Urinary bladder (tissue), 4 donors: ENCODE measurements around the gene FOXK2. TPM values are rescaled to one million over a fixed set of nuclear protein-coding genes. Genes with fewer than 3 reads are reported as not detected.
"Not testable (repeated sequence)": the region's sequence is repeated elsewhere in the genome, so short reads cannot be mapped to it uniquely, and the experiment has no call there.

ENCODE experiments used
- DNase-seq: peaks from one replicate; pipeline ENCODE4 v3.0.0-alpha.2; 2015; ENCODE audit errors: extremely low spot score
- H3K27ac ChIP-seq: one replicate; pipeline ENCODE4 v1.5.1; 2013; ENCODE audit warnings: low read depth, mild to moderate bottlenecking, moderate library complexity
- H3K36me3 ChIP-seq: one replicate; pipeline ENCODE4 v1.6.1; 2013; ENCODE audit warnings: mild to moderate bottlenecking, moderate library complexity; ENCODE audit not compliant: insufficient read depth
- H3K4me1 ChIP-seq: one replicate; pipeline ENCODE4 v1.6.1; 2013; ENCODE audit warnings: mild to moderate bottlenecking, moderate library complexity; ENCODE audit not compliant: insufficient read depth
- H3K4me3 ChIP-seq: one replicate; pipeline ENCODE4 v1.5.1; 2013; ENCODE audit warnings: low read depth, low read length
- WGBS: extraction: QIAGEN DNeasy Blood & Tissue Kit; methylation state at CpG from one replicate; pipeline ENCODE4 v1.1.7; 2013; 5-methylcytosine and 5-hydroxymethylcytosine counted together
- polyA plus RNA-seq: library from polyadenylated mRNA; stranded (reverse); fragments of 200-250 nt; gene quantifications from one replicate; pipeline ENCODE4 v1.2.3, GENCODE V29; 2013
- total RNA-seq: library from RNA; depleted of rRNA; stranded (reverse); fragments of >200 nt; gene quantifications from one replicate; pipeline ENCODE4 v1.2.3, GENCODE V29; 2014
- donor health status: healthy with polysubstance abuse.
- donor health status: healthy.

FOXK2 gene
- total and polyA plus RNA-seq, 2 donors = 19.9 to 24.0 TPM

DNA sequence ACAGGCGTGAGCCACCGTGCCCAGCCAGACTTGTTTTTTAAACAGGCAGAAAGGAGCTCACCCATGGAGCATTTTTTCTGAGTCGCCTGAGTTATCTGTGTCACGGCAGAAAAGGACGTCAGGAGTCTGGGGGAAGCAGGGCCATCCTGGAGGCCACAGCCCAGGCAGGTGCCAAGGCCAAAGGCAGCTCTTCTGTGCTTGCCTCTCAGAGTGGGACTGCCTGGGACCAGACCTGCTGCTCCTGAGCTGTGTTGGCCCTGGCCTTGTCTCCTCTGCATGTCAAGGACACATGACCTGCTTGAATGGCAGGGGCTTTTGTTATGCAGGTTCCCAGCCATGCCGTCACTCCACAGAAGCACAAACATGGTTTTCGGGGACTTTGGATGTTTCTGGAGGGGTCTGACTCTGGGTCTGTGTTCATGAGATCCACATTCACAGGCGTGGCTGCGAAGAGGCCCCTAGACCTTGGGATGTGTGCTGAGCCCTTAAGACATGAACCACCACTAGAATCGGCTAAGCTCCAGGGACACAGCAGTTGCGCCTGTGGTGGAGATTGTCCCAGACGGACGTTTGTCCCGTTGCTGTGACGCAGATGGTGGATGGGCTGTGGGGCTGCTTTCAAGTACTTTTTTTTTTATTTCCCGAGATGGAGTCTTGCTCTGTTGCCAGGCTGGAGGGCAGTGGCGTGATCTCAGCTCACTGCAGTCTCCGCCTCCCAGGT is 33.8 kb downstream of the FOXK2 start:
- 83% methylated on average over 18 of the region's 18 CpGs for WGBS
- Histone ChIP-seq H3K27ac (no peak overlapping the region), H3K4me3 (no peak overlapping the region), H3K36me3 (no peaks in the 10 kb centered on the region), H3K4me1 (no peaks in the 10 kb centered on the region)
- no peak for DNase-seq

DNA sequence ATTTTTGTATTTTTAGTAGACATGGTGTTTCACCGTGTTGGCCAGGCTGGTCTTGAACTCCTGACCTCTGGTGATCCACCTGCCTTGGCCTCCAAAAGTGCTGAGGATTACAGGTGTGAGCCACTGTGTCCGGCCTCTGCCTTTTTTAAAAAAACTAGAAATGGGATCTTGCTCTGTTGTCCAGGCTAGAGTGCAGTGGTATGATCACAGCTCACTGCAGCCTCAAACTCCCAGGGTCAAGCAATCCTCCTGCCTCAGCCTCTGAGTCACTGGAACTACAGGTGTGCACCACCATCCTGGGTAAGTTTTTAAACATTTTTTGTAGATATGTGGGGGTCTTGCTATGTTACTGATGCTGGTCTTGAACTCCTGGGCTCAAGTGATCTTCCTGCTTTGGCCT is 38.0 kb downstream of the FOXK2 start:
- DNase-seq, H3K4me3 ChIP-seq, H3K27ac ChIP-seq, H3K4me1 ChIP-seq, H3K36me3 ChIP-seq: not testable (repeated sequence)
- 91% methylated on average over 2 of the region's 2 CpGs for WGBS

DNA sequence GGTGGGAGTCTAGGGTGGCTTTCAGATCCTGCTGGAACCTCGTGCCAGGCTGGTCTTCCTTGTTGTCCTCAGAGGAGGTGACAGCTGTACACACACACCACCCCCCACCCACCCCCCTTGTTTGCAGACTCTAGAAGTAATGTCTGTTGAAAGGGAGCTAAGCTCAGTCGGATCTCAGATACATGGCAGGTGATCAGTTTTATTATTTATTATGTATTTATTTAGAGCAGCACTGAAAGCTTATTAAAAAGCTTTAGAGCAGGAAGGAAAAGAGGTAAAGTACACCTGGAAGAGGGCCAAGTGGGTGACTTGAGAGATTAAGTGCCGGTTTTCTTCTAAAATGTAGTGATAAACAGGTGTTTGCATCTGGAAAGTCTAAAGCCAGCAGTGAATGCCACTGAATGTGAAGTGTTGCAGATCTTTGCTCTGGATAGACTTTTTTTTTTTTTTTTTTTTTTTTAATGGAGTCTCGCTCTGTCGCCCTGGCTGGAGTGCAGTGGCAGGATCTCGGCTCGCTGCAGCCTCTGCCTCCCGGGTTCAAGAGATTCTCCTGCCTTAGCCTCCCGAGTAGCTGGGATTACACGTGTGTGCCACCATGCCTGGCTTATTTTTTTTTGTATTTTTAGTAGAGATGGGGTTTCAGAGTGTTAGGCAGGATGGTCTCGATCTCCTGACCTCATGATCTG is 40.2 kb downstream of the FOXK2 start:
- Histone ChIP-seq H3K36me3 (no peaks in the 10 kb centered on the region), H3K4me1 (no peaks in the 10 kb centered on the region), H3K27ac (no peak overlapping the region), H3K4me3 (no peak overlapping the region)
- WGBS = 60% methylated on average over 11 of the region's 11 CpGs
- DNase-seq = no peak

DNA sequence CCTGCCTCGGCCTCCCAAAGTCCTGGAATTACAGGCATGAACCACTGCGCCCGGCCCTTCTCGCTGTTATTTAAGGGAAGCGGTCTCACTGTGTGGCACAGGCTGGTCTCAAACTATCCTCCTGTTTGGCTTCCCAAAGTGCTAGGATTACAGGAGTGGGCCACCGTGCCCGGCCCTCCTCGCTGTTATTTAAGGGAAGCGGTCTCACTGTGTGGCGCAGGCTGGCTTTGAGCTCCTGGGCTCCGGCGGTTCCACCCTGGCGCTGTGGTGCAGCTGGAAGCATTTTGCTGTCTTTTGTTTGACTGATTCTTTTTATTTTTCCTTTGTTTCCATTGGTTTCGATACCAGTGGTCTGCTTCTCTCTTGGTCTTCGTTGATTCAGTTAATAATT is 40.7 kb downstream of the FOXK2 start:
- no peak overlapping the region for H3K27ac ChIP-seq
- DNase-seq = no peak
- no peaks in the 10 kb centered on the region for H3K36me3 ChIP-seq
- H3K4me1 ChIP-seq = no peaks in the 10 kb centered on the region
- WGBS = 92% methylated on average over 15 of the region's 15 CpGs
- H3K4me3 ChIP-seq = no peak overlapping the region

DNA sequence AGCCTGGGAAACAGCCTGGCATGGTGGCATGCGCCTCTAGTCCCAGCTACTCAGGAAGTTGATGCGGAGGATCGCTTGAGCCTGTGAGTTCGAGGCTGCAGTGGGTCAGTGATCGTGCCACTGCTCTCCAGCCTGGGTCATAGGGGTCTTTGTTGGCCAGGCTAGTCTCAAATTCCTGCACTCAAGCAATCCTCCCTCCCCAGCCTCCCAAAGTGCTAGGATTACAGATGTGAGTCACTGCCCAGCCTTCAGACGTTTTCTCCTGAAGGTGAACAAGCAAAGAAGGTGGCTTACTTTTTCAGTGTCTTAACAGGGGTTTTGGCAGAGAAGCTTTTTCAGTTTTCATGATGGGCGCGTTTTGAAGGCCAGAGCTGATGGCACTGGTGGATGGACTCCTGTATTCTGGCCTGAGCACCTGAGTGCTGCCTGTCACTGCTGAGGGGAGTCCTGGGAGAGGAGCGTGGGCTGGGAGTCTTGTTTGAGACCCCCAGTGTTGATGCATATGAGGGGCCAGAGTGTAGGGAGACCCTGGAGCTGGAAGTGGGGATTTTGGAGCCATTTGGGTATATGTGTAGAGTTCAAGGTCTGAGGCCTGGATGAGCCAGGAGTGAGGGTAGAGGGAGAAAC is 41.4 kb downstream of the FOXK2 start:
- Histone ChIP-seq H3K4me3 (no peak overlapping the region), H3K36me3 (no peaks in the 10 kb centered on the region), H3K27ac (no peak overlapping the region), H3K4me1 (no peaks in the 10 kb centered on the region)
- no peak for DNase-seq
- WGBS = 90% methylated on average over 9 of the region's 9 CpGs

DNA sequence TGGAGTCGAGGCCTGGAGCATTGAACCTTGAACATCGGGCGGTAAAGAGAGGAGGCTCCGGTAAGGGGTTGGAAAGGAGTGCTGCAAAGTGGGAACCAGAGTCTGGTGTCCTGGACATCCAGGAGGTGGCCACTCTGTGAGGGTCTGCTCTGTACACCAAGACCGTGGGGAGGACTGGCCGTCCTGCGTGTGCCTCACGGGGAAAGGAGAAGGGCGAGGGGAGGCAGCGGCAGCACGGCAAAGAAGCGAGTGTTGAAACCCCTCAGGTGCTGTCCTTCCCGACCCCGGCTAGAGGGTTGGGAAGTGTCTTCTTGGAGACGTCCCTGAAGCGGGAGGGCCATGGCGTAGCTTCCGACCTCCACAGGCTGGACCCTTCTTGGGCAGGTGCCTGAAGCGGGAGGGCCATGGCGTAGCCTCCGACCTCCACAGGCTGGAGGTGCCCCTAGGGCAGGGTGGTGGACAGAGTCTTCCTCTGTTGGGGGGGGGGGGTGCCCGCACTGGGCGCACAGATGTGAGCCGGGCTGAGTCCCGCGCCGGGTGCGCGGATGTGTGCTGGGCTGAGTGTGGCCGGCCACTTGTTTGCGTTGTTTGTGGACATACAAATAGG is 42.0 kb downstream of the FOXK2 start:
- WGBS = 93% methylated on average over 31 of the region's 31 CpGs
- H3K27ac ChIP-seq = no peak overlapping the region
- no peaks in the 10 kb centered on the region for H3K36me3 ChIP-seq
- no peak for DNase-seq
- no peaks in the 10 kb centered on the region for H3K4me1 ChIP-seq
- H3K4me3 ChIP-seq = no peak overlapping the region

DNA sequence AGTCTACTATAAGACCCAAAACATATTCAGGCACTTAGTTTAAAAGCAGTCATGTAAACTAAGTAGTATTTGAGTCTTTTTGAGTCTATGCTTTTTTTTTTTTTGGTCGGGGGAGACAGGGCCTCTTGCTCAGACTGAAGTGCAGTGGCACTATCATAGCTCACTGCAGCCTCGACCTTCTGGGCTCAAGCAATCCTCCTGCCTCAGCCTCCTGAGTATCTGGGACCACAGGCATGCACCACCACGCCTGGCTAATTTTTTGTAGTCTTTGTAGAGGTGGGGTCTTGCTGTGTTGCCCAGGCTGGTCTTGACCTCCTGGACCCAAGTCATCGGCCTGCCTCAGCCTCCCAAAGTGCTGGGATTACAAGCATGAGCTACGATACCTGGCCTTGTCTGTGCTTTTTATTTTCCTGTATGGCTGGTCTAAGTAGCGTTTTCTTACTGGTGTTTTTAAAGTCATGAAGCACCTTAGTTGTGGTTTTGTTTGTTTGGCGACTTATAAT is 43.2 kb downstream of the FOXK2 start:
- 90% methylated on average over 7 of the region's 7 CpGs for WGBS
- not testable (repeated sequence) for DNase-seq, H3K4me3 ChIP-seq, H3K27ac ChIP-seq, H3K36me3 ChIP-seq, H3K4me1 ChIP-seq

DNA sequence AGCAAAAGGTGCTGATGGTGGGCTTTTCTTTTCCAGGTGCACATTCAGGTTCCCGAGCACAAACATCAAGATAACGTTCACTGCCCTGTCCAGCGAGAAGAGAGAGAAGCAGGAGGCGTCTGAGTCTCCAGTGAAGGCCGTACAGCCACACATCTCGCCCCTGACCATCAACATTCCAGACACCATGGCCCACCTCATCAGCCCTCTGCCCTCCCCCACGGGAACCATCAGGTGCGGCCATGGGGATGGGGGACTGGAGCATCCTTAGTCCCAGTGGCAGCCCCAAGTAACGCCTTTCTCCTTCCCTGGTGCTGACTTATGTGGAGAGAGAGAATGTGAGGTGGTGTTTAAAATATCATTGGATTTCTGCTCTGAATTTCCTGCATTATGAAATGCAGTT is 43.8 kb downstream of the FOXK2 start:
- H3K4me1 ChIP-seq = no peaks in the 10 kb centered on the region
- 89% methylated on average over 9 of the region's 9 CpGs for WGBS

DNA sequence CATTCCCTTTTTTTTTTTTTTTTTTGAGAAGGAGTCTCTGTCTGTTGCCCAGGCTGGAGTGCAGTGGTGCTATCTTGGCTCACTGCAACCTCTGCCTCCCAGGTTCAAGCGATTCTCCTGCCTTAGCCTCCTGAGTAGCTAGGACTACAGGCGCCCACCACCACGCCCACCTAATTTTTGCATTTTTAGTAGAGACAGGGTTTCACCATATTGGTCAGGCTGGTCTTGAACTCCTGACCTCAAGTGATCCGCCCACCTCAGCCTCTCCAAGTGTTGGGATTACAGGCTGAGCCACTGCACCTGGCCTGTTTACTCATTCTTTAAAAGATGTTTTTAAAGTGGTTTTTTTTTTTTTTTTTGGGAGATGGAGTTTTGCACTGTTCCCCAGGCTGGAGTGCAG is 44.2 kb downstream of the FOXK2 start:
- H3K4me3 ChIP-seq, DNase-seq, H3K4me1 ChIP-seq, H3K27ac ChIP-seq, H3K36me3 ChIP-seq: not testable (repeated sequence)
- WGBS = 92% methylated on average over 4 of the region's 4 CpGs

More for the DNA sequence above, 43.8 kb downstream of the FOXK2 start:
- Histone ChIP-seq H3K36me3 (no peaks in the 10 kb centered on the region), H3K27ac (no peak overlapping the region), H3K4me3 (no peak overlapping the region)
- DNase-seq = no peak

DNA sequence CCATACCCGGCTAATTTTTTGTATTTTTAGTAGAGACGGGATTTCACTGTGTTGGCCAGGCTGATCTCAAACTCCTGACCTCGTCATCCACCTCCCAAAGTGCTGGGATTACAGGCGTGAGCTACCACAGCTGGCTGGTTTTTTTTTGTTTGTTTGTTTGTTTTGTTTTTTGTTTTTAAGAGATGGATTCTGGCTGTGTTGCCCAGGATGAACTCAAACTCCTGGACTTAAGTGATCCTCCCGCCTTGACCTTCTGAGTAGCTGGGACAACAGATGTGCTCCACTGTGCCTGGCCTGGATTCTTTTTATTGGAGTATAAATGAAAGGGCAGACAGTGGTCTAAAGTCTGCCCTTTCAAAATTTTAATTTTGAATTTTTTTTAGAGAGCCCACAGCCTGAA is 44.7 kb downstream of the FOXK2 start:
- no peaks in the 10 kb centered on the region for H3K4me1 ChIP-seq

DNA sequence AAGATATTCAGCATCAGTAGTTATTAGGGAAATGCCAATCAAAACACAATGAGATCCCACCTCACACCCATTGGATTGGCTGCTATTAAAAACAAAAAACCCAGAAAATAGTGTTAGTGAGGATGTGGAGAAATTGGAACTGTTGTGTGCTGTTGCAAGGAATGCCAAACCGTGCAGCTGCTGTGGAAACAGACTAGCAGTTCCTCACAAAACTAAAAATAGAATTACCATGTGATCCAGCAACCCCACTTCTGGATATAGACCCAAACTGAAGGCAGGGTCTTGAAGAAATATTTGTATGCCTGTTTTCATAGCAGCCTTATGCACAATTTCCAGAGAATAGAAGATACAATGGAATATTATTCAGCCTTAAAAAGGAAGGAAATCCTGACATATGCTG is 46.0 kb downstream of the FOXK2 start:
- no peak overlapping the region for H3K4me3 ChIP-seq
- DNase-seq = no peak
- no peak overlapping the region for H3K27ac ChIP-seq
- WGBS = 25% methylated on average over 1 of the region's 1 CpG
- no peaks in the 10 kb centered on the region for H3K4me1 ChIP-seq
- no peaks in the 10 kb centered on the region for H3K36me3 ChIP-seq

More for the DNA sequence above, 44.7 kb downstream of the FOXK2 start:
- Histone ChIP-seq H3K27ac (no peak overlapping the region), H3K4me3 (no peak overlapping the region), H3K36me3 (no peaks in the 10 kb centered on the region)
- DNase-seq = no peak
- 66% methylated on average over 5 of the region's 5 CpGs for WGBS

DNA sequence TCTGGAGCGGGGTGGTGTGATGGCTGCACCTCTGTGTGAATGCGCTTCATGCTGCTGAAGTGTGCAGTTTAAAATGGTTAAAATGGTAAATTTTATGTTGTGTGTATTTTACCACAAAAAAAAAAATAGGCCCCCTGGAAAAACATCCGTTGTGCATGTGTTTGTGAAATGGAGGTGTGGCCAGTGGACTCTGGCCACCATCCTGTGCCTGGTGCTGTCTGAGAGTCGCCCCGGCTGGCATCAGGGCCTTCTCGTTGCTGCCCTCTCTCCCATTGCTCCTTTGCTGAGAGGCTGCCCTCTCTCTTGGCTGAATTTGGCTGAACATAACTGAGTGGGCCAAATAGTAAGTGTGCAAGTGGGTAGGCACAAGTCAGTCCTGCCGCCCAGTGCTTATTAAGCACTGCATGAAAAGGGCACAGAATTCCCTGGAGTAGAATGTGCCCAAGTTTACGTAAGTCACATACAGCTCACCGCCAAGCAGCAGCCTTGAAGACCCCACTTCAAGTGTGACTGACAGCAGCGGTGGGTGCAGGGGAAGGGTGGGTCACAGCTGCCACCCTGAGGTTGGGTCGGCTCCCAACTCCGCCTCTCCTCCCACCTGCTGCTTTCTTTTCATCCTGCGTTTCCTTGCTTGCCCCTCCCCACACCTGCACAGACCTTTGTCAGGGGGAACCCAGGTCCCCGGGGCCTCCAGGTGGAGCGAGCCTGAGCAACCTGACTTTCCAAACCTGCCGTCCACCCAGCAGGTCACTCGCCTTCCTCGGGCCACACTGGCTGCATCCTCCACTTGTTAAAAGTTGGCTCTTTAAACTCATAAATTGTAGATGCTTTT is 46.8 kb downstream of the FOXK2 start:
- Histone ChIP-seq H3K27ac (no peak overlapping the region), H3K36me3 (no peaks in the 10 kb centered on the region), H3K4me3 (no peak overlapping the region), H3K4me1 (no peaks in the 10 kb centered on the region)
- no peak for DNase-seq
- 88% methylated on average over 18 of the region's 18 CpGs for WGBS

DNA sequence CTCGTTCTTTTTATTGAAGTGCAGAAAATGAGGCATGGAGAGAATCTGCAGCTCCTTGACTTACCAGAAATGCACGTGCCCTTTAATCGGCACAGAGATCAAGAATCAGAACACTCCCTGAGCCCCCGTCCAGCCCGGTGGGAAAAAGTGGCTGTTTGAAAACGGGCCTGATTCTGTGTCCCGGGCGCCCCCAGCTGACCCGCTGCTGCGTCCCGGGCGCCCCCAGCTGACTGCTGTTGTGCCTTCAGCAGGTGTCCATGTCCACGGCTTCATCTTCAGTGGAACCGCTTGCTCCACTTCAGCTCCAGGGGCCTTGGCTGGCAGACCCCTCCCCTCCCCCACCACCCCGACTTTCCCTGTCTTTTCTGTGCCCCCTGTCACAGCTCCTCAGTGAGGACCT is 47.8 kb downstream of the FOXK2 start:
- Histone ChIP-seq H3K36me3 (no peaks in the 10 kb centered on the region), H3K4me3 (no peak overlapping the region), H3K4me1 (no peaks in the 10 kb centered on the region), H3K27ac (no peak overlapping the region)
- WGBS = 92% methylated on average over 15 of the region's 15 CpGs
- no peak for DNase-seq
